ENCODE data around the gene CLCN2.

DNA sequence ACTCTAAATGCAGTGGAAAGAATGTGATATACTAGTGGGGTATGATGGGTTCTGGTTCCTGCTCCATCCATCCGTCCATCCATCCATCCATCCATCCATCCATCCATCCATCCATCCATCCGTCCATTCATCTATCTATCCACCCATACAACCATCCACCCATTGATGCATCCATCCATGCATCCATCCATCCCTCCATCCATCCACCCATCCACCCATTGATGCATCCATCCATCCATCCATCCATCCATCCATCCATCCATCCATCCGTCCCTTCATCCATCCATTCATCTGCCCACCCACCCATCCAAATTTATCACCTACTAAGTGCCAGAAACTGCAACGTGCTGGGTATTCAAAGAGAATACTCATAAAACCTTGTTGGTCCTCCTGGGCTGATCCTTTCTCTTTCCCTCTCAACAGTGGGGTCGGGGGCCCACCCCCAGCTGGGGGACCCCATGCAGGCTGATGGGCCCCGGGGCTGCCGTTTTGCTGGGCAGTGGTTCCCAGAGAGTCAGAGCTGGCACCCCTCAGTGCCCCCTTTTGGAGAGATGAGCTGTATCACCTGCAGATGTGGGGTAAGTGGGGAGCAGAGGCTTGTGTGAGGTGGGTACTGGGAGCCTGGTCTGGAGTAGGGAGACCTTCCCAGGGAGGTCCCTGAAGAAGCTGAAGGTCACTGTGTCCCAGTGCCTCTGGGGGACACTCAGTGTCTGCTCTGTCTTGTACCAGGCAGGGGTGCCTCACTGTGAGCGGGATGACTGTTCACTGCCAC, 26.9 kb upstream of the CLCN2 start:
- TF ChIP-seq CTCF (IDR thresholded peaks at IDR 0.05) (no peak), POLR2A (IDR thresholded peaks at IDR 0.05) (no peak)

Measured in adrenal gland (tissue), 5 donors.